Bladder microvascular endothelial cell (primary cell): ENCODE data around the gene SHF. TPM values are rescaled to one million over a fixed set of nuclear protein-coding genes. Genes with fewer than 3 reads are reported as not detected.

Experiments used
- total RNA-seq: library from RNA; depleted of rRNA; stranded (reverse); fragments of >200 nt; gene quantifications from 2 replicates; pipeline ENCODE4 v1.2.3, GENCODE V29; 2014

SHF gene, protein sequence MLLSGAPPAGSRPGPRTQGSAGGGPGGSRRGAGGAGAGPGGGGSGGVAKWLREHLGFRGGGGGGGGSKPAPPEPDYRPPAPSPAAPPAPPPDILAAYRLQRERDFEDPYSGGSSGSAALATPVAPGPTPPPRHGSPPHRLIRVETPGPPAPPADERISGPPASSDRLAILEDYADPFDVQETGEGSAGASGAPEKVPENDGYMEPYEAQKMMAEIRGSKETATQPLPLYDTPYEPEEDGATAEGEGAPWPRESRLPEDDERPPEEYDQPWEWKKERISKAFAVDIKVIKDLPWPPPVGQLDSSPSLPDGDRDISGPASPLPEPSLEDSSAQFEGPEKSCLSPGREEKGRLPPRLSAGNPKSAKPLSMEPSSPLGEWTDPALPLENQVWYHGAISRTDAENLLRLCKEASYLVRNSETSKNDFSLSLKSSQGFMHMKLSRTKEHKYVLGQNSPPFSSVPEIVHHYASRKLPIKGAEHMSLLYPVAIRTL
- total RNA-seq, result 0.65 and 2.2 TPM in 2 replicates

GRCh38 chr15:45187894-45188830 lies at the start of gene SHF:
Gene SHF, minus strand, starts transcription at chr15:45187966. Its CDS starts 15 bp downstream, at chr15:45187951.

DNA sequence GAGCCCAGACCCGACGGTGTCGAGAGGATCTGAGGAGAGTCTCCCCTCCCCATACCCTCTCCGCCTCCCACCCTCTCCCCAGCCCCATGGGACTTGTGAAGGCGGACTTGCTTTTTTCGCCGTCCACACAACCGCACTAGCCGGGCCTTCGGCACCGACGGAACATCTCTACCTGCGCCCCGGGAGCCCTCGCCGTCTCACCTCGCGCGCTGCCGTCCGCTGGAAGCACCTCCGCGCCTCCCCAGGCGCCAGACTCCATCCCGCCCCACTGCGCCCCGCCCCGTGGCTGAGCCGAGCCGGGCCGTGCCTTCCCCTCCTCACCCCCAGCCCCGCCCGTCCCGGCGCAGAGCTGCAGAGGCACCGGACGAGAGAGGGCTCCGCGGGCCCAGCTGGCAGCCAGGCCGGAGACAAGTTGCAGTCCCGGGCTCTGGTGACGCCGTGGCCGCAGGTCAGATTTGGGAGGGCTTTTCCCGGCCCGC lies 58.1 kb downstream of the SHF start, which contains the start of the genes DUOX1 and DUOXA1:
TSS of gene DUOX1 (plus strand) at position 344 of the 479 bp plus-strand sequence. CDS start 1,973 bp downstream, outside the sequence.
TSS of gene DUOXA1 (minus strand) at position 229 of the 479 bp plus-strand sequence. CDS start 6,865 bp downstream, outside the sequence.

Other genes with a start within 250 kb of the SHF start
- not detected in 2 replicates for gene TERB2, start 231.3 kb downstream of the SHF start, total RNA-seq
- 4.2 and 5.6 TPM in 2 replicates for gene SORD, start 164.8 kb downstream of the SHF start, total RNA-seq
- under 0.01 TPM in 1 of 2 replicates, not detected in the other for gene DUOX2, start 73.8 kb downstream of the SHF start, total RNA-seq
- not detected in 2 replicates for gene DUOXA2, start 73.6 kb downstream of the SHF start, total RNA-seq
- not detected in 2 replicates for gene DUOXA1, start 58.1 kb downstream of the SHF start, total RNA-seq
- not detected in 2 replicates for gene DUOX1, start 58.0 kb downstream of the SHF start, total RNA-seq
- gene SLC28A2, start 64.3 kb upstream of the SHF start, total RNA-seq, result not detected in 2 replicates
- gene GATM, start 190.6 kb upstream of the SHF start, total RNA-seq, result 0.49 TPM in 1 of 2 replicates, not detected in the other